Measurements from ENCODE around the gene USP15.

The USP15 gene

DNA sequence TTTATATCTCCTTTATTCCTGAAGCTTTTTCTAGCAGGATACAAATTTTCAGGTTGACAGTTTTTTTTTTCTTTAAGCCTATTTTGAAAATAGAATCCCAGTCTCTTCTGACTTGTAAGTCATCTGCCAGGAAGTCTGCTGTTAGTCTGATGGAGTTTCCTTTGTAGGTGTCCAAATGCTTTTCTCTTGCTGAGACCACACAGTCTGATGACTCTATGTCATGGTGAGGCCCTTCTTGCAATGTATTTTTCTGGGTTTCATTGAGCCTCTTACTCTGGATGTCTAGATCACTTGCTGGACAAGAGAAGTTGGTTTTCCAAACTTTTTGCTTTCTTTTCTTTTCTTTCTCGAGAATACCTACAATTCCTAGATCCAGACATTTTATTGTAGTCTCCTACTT lies 30.6 kb downstream of the USP15 start:
- DNase-seq (ENCODE audit: low read depth) = no peak
- TF ChIP-seq, protein P1, sequence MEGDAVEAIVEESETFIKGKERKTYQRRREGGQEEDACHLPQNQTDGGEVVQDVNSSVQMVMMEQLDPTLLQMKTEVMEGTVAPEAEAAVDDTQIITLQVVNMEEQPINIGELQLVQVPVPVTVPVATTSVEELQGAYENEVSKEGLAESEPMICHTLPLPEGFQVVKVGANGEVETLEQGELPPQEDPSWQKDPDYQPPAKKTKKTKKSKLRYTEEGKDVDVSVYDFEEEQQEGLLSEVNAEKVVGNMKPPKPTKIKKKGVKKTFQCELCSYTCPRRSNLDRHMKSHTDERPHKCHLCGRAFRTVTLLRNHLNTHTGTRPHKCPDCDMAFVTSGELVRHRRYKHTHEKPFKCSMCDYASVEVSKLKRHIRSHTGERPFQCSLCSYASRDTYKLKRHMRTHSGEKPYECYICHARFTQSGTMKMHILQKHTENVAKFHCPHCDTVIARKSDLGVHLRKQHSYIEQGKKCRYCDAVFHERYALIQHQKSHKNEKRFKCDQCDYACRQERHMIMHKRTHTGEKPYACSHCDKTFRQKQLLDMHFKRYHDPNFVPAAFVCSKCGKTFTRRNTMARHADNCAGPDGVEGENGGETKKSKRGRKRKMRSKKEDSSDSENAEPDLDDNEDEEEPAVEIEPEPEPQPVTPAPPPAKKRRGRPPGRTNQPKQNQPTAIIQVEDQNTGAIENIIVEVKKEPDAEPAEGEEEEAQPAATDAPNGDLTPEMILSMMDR (IDR thresholded peaks at IDR 0.05; ENCODE audit: insufficient read depth, low read depth, low read length, missing control alignments) = no peak

DNA sequence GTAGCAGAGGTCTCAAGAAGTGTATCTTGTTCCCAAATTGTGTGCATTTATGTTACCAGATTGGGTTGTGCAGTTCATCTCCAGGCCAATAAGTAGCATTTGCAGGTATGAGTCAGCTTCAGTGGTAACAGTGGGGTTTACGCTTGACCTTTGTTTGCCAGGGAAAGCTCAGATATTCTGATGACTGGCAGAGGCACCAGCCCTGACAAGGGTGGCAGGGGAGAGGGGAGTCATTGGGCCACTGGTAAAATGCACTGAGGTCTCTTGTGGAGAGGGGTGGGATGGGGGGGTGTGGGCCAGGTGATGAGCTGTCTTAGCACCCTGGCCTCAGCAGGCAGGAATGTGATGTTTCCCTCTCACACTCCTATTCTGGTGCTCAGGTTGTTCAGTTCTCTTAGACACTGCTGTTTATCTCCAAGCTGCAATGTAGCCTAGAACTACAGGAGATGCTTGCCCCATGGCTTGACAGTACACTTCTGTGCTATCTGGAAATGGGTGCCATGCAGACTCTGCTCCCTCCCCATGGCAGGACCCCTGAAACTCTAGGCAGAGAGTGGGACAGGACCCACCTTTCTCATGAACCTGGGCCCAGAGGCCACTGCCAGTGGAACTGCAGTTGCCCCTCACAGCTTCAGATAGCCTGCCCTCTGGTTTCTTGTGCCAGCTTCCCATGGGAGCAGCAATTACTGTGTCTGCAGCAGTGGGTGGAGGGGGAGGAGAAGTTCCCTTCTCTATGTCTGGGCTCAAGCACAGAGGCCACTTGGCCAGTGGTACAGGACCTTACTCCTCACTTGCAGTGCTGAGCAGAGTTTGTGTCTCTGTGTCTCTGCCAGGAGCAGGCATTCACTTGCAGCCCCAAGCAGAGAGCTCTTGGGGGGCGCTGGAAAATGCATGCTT lies 31.9 kb downstream of the USP15 start:
- TF ChIP-seq, protein P1 (IDR thresholded peaks at IDR 0.05; ENCODE audit: insufficient read depth, low read depth, low read length, missing control alignments) = no peak
- no peak overlapping the region for H3K4me3 ChIP-seq (ENCODE audit: low read depth, low read length)
- DNase-seq (ENCODE audit: low read depth) = no peak

More for the DNA sequence above, 30.6 kb downstream of the USP15 start:
- no peak overlapping the region for H3K4me3 ChIP-seq (ENCODE audit: low read depth, low read length)

DNA sequence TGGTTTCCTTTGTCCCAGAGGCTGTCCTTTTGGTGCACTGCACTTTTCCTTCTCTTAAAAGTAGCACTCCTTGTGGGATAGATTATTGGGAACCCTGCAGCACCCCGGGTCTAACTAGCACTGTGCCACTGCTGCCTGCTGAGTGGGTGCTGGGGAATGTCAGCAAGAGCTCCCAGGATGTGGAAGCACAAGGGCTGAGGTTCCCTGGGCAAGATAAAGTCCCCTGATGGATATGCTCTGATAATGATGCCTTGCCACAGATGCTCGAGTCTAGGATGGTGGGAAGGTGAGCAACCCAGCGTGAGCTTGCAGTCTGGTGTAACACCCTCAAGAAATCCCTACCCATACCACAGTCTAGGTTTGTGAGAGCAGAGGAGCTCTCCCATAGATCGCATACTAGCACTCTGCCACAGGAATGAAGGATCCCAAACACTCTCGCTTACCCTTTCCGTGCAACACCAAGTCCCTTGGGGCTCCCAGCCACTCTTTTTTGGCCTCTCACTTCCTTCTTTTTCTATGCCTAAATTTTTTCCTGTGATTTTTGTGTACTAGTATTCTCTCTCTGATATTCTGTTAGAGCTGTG lies 32.6 kb downstream of the USP15 start:
- no peak overlapping the region for H3K4me3 ChIP-seq (ENCODE audit: low read depth, low read length)
- TF ChIP-seq, protein P1 (IDR thresholded peaks at IDR 0.05; ENCODE audit: insufficient read depth, low read depth, low read length, missing control alignments) = no peak
- no peak for DNase-seq (ENCODE audit: low read depth)

DNA sequence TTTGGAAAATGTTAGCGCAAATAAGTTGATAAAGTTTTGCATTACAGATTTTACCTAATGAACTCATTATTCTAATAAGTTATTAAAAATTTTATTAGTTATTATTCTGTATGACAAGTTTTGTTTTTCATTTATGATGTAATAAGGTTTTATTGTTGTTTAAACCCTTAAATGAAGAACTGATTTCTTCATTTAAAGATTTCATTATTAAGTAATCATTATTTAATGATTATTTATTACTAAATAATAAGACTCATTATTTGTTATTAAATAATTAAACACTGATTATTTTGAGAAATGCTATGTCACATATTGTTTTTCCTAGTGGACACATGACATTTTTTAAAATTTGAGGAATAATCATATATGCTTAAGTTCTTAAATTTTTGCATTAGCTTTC lies 34.2 kb downstream of the USP15 start:
- DNase-seq (ENCODE audit: low read depth) = no peak
- no peak overlapping the region for H3K4me3 ChIP-seq (ENCODE audit: low read depth, low read length)
- TF ChIP-seq, protein P1 (IDR thresholded peaks at IDR 0.05; ENCODE audit: insufficient read depth, low read depth, low read length, missing control alignments) = no peak

DNA sequence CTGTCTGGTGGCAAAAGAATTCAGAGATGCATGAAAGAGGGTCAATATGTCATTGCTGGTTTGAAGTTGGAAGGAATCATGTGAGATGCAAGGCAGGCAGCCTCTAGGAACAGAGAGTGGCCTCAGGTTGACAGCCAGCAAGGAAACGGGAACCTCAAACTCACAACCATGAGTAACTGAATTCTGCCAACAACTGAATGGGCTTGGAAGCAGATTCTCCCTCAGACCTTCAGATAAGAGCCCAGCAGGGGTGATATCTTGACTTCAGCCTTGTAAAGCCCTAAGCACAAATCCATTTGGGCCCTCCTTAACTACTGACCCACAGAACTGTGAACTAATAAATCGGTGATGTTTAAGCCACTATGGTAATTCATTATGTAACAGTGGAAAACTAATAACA lies 35.8 kb downstream of the USP15 start:
- DNase-seq (ENCODE audit: low read depth) = no peak
- no peak overlapping the region for H3K4me3 ChIP-seq (ENCODE audit: low read depth, low read length)
- TF ChIP-seq, protein P1 (IDR thresholded peaks at IDR 0.05; ENCODE audit: insufficient read depth, low read depth, low read length, missing control alignments) = no peak

DNA sequence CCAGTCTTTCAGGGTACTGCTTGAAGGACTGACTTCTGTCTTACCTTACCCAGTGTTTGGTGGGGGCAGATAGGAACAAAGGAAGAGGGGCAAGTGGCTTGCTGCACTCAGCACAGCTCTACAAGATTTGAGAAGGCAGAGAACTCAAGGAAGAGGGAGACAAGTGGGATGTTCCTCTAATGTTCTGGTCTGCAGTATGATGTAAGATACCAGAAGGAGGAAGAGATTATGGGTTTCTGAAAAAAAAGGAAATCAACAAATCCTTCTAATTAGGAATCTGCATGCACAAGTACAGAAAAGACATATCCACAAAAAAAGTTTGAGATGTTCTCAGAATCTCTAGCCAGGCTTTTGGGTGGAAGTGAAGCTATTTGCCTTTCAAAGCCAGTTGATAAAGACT lies 37.1 kb downstream of the USP15 start:
- TF ChIP-seq, protein P1 (IDR thresholded peaks at IDR 0.05; ENCODE audit: insufficient read depth, low read depth, low read length, missing control alignments) = no peak
- no peak for DNase-seq (ENCODE audit: low read depth)
- H3K4me3 ChIP-seq (ENCODE audit: low read depth, low read length) = no peak overlapping the region
